HuH-7 (cell line): ENCODE measurements around the gene PDXDC1.
"Not testable (repeated sequence)": the region's sequence is repeated elsewhere in the genome, so short reads cannot be mapped to it uniquely, and the experiment has no call there.

Experiments used
- DNase-seq: peaks from one replicate; pipeline ENCODE4 v3.0.0; 2011; ENCODE audit warnings: low spot score

The PDXDC1 gene

DNA sequence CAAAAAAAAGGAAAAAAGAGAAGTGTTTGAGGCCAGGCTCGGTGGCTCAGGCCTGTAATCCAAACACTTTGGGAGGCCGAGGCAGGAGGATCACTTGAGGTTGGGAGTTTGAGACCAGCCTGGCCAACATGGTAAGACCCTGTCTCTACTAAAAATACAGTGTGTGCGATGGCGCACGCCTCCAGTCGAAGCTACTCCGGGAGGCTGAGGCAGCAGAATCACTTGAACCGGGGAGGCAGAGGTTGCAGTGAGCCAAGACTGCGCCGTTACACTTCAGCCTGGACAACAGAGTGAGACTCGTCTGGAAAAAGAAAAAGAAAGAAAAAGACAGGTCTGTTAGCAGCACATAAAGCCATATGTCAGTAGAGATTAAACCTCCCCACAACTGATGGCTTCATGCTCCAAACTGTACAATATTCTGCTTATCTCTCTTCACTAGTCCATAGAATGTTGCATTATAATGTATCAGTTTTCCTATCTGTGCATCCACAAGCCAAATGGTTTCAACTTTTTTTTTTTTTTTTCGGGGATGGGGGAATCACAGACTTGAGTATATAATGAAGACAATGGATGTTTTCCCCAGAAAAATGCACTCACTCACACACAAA lies 3.1 kb upstream of the PDXDC1 start:
- not testable (repeated sequence) for DNase-seq

DNA sequence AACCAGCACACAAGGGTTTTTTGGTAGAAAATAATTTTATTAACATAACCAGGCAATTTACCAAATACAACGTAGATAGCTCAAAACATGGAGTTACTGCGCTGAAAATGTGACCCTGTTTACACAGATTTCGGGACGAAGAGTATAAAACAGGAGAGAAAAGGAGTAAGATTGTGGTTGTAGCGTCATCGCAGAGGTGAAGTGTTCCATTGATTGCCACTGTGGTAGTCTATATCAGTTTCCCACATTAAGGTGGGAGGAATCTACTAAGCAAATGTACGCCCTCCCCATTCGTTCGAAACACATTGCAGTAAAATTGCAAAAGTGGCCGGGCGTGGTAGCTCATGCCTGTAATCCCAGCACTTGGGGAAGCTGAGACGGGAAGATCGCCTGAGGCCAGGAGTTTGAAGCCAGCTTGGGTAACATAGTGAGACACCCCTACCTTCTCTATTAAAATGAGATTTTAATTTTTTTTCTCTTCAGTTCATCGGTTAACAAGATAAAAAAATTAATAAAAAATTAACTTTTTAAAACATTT lies 972 bp upstream of the PDXDC1 start:
- DNase-seq = not testable (repeated sequence)

DNA sequence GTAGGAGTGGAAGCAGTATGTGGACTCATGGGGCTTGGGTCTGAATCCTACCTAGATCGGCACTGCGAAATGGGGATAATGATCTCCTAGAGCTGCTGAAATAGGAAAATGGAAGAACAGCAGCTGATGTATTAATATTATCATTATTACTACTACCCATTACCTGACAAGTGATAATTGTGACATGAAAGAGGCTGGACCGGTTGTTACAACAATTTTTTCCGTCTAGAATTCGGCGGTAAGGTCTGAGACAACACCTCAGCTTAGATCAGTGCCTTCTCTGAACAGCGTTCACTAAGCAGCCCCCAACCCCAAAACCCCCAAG lies 533 bp upstream of the PDXDC1 start:
- not testable (repeated sequence) for DNase-seq

- not testable (repeated sequence) for DNase-seq
These were observed 780 bp downstream of the PDXDC1 start for GRCh38 chr16:14975418-14976194.

DNA sequence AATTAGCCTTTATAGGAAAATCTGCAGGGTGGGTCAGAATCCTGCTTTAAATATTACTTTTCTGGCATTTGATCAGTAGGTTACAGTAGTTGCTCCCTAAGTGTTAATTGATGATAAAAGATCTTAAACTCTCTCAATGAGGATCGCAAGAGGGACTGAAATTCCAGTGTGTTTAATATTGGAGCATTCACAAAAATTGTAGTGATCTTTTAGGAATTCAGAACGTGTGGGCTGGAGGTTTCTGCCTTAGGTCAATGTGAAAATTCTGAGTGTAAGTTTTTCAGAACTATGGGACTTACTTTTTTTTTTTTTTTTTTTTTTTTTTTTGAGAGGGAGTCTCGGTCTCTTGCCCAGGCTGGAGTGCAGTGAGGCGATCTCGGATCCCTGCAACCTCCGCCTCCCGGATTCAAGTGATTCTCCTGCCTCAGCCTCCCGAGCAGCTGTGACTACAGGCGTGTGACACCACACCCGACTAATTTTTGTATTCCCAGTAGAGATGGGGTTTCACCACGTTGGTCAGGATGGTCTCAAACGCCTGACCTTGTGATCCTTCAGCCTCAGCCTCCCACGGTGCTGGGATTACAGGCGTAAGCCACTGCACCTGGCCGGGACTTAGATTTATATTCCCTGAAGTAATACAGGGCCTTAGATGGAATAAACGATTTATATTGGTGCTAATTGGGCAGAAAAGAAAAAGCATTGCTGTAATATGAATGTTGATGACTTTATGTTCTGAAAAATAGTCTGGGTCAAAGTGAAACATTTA lies 2.3 kb downstream of the PDXDC1 start:
- DNase-seq = not testable (repeated sequence)

- not testable (repeated sequence) for DNase-seq
These were observed 3.5 kb downstream of the PDXDC1 start for GRCh38 chr16:14978281-14978680.

- not testable (repeated sequence) for DNase-seq
These were observed 4.1 kb downstream of the PDXDC1 start for GRCh38 chr16:14978908-14979307.

- not testable (repeated sequence) for DNase-seq
These were observed 6.4 kb downstream of the PDXDC1 start for GRCh38 chr16:14981234-14981633.

- not testable (repeated sequence) for DNase-seq
These were observed 7.7 kb downstream of the PDXDC1 start for GRCh38 chr16:14982521-14982920.

DNA sequence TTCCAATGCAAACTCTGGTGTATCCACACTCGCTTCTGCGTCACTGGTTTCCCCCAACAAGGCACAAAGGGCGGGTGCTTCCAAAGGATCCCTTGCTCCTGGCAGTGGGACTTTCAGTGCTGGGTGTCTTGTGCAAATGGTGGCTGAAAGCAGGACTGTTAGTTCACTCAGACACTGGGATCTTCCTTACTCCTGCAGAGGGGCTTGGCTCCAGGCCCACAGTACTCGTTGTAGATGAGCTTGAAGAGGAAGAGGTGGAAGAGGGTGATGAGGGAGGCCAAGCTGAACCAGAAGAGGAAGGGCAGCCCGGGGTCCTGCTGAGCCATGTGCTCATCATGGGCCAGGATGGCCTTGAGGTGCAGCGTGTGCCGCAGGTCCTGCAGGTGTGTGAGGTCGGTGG lies 13.3 kb downstream of the PDXDC1 start:
- DNase-seq = not testable (repeated sequence)

- not testable (repeated sequence) for DNase-seq
These were observed 13.9 kb downstream of the PDXDC1 start for GRCh38 chr16:14988661-14989191.

DNA sequence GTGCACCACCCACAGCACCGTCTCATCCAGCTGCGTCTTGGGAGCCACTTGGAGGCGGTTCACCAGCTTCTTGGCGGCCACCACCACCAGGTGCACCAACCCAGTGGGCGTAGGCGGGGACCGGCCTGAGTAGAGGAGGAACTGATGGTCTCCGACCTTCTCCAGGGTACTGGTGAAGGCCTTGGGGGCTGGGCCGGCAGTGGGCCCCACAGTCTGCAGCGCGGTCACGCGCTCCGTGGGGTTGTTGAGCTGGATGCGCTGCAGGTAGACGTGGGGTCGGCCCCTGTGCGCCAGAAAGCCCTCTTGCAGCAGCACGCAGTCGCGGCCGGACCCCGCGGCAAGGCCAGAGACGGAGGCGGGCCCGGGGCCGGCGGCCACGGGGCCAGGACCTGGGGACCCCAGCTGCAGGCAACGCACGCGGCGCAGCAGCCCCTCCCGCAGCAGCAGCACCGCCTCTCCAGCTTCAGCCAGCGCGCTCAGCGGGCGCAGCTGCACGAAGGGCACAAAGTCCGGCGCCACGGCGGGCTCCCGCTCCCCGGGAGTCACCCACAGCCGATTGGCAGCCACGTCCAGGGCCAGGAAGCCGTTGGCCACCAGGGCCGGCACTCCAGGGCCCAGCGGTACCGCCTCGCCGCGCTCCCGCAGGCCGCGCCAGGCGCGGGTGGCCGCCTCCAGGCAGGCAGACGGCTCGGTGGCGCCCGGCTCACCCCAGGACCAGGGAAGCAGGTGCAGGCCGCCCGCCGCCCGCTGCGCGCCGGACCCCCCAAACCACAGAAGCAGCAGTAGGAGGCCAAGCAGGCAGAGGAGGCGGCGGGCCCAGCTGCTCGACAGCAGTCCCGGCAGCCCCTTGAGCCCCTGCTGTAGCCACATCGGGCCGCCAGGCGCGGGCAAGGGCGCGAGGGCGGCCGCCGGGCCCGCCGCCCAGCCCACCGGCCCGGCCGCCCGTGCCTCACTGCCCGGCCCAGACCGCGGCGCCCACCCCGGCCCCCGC lies 14.8 kb downstream of the PDXDC1 start:
- not testable (repeated sequence) for DNase-seq

DNA sequence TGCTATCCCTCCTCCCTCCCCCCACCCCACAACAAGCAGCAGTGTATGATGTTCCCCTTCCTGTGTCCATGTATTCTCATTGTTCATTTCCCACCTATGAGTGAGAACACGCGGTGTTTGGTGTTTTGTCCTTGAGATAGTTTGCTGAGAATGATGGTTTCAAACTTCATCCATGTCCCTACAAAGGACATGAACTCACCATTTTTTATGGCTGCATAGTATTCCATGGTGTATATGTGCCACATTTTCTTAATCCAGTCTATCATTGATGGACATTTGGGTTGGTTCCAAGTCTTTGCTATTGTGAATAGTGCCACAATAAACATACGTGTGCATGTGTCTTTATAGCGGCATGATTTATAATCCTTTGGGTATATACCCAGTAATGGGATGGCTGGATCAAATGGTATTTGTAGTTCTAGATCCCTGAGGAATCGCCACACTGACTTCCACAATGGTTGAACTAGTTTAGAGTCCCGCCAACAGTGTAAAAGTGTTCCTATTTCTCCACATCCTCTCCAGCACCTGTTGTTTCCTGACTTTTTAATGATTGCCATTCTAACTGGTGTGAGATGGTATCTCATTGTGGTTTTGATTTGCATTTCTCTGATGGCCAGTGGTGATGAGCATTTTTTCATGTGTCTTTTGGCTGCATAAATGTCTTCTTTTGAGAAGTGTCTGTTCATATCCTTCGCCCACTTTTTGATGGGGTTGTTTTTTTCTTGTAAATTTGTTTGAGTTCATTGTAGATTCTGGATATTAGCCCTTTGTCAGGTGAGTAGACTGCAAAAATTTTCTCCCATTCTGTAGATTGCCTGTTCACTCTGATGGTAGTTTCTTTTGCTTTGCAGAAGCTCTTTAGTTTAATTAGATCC lies 18.7 kb downstream of the PDXDC1 start:
- not testable (repeated sequence) for DNase-seq

GRCh38 chr16:14996702-14997101 lies 21.9 kb downstream of the PDXDC1 start:
- DNase-seq = not testable (repeated sequence)

- DNase-seq = not testable (repeated sequence)
These were observed 23.5 kb downstream of the PDXDC1 start for GRCh38 chr16:14998300-14998699.

- not testable (repeated sequence) for DNase-seq
These were observed 25.0 kb downstream of the PDXDC1 start for GRCh38 chr16:14999845-15000244.

DNA sequence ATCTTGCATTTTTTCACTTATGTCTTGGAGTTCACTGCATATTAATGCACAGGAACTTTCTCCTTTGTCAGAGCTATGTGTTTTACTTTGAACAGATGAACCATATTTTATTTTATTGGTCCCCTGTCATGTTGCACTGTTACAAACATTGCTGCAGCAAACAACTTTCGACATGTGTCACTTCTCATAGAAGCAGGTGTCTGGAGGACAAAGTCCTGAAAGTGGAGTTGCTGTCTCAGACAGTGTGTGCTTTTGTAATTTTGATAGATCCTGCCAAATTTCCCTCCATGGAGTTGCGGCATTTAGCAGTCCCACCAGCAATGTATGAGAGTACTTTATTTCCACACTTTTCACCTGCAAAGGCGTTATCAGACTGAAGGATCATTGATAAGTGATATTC lies 27.6 kb downstream of the PDXDC1 start:
- DNase-seq = not testable (repeated sequence)

- not testable (repeated sequence) for DNase-seq
These were observed 30.7 kb downstream of the PDXDC1 start for GRCh38 chr16:15005357-15006132.

GRCh38 chr16:15008647-15009046 lies 33.8 kb downstream of the PDXDC1 start:
- not testable (repeated sequence) for DNase-seq
